ENCODE measurements around the gene VSTM4. TPM values are rescaled to one million over a fixed set of nuclear protein-coding genes. Genes with fewer than 3 reads are reported as not detected.

Gene VSTM4
- total RNA-seq, 1 experiment from 2014 or later = 0.13 TPM

GRCh38 chr10:49112098-49112497 lies 3.2 kb downstream of the VSTM4 start:
- no TSS peak for BruUV-seq (replicated peaks)
- Histone ChIP-seq H3K4me3 (ENCODE audit: low read depth in 2 of 2, low read length in 2 of 2) (no peak overlapping the region), H3K27ac (ENCODE audit: low read length) (no peak overlapping the region), H3K4me1 (ENCODE audit: control insufficient read depth, insufficient read depth, low read length) (no peaks in the 10 kb centered on the region), H3K9me3 (ENCODE audit: control insufficient read depth, insufficient read depth, low read depth, low read length) (no peaks in the 10 kb centered on the region), H3K36me3 (ENCODE audit: control insufficient read depth, insufficient read depth, low read length) (no peaks in the 10 kb centered on the region), H3K27me3 (ENCODE audit: control insufficient read depth, insufficient read depth, low read length) (peaks cover 12% of the 10 kb centered on the region)
- TF ChIP-seq CTCF (IDR thresholded peaks at IDR 0.05) = no peak
- no peak for TF ChIP-seq REST (IDR thresholded peaks at IDR 0.05; ENCODE audit: insufficient read depth in 1 of 2, low read depth in 2 of 2, low read length in 1 of 2)
- TF ChIP-seq SIN3A (IDR thresholded peaks at IDR 0.05; ENCODE audit: borderline replicate concordance, insufficient read depth, low read depth, low read length) = no peak
- no peak for TF ChIP-seq POLR2AphosphoS5 (IDR thresholded peaks at IDR 0.05; ENCODE audit: low read depth, low read length)
- TF ChIP-seq TCF7L2 (IDR thresholded peaks at IDR 0.05; ENCODE audit: low read depth, low read length) = no peak
- in situ Hi-C loops (cut with HindIII; ENCODE audit: low pct_unique_long_range_greater_than_20kb, low sequenced_read_pairs) (no loop called here), intact Hi-C loops (cut with micrococcal nuclease; ENCODE audit: unreplicated experiment) (no loop called here)
- ChIA-PET POLR2A (no interaction called here), CTCF (no interaction called here)
- DNase-seq (ENCODE audit: low read depth, low spot score) (no peak), ATAC-seq (no peak)

- no peak for ATAC-seq
Measured at GRCh38 chr10:49111320-49111698, 4.0 kb downstream of the VSTM4 start.

More at GRCh38 chr10:49111320-49111698, 4.0 kb downstream of the VSTM4 start:
- in situ Hi-C loops (cut with HindIII; ENCODE audit: low pct_unique_long_range_greater_than_20kb, low sequenced_read_pairs) = no loop called here
- no peak for DNase-seq (ENCODE audit: low read depth, low spot score)
- Histone ChIP-seq H3K4me3 (ENCODE audit: low read depth in 2 of 2, low read length in 2 of 2) (no peak overlapping the region), H3K36me3 (ENCODE audit: control insufficient read depth, insufficient read depth, low read length) (no peaks in the 10 kb centered on the region), H3K9me3 (ENCODE audit: control insufficient read depth, insufficient read depth, low read depth, low read length) (no peaks in the 10 kb centered on the region), H3K27me3 (ENCODE audit: control insufficient read depth, insufficient read depth, low read length) (peaks cover 12% of the 10 kb centered on the region), H3K4me1 (ENCODE audit: control insufficient read depth, insufficient read depth, low read length) (no peaks in the 10 kb centered on the region), H3K27ac (ENCODE audit: low read length) (no peak overlapping the region)
- intact Hi-C loops (cut with micrococcal nuclease; ENCODE audit: unreplicated experiment) = no loop called here
- TF ChIP-seq REST (IDR thresholded peaks at IDR 0.05; ENCODE audit: insufficient read depth in 1 of 2, low read depth in 2 of 2, low read length in 1 of 2) = no peak
- no peak for TF ChIP-seq SIN3A (IDR thresholded peaks at IDR 0.05; ENCODE audit: borderline replicate concordance, insufficient read depth, low read depth, low read length)
- no peak for TF ChIP-seq CTCF (IDR thresholded peaks at IDR 0.05)
- no peak for TF ChIP-seq POLR2AphosphoS5 (IDR thresholded peaks at IDR 0.05; ENCODE audit: low read depth, low read length)
- TF ChIP-seq TCF7L2 (IDR thresholded peaks at IDR 0.05; ENCODE audit: low read depth, low read length) = no peak
- BruUV-seq (replicated peaks) = no TSS peak
- ChIA-PET POLR2A (no interaction called here), CTCF (no interaction called here)
